ENCODE data around the gene KIF4A.

KIF4A gene

GRCh38 chrX:70402721-70403120, 112.8 kb downstream of the KIF4A start:
- no peak for DNase-seq (ENCODE audit: low read depth)

DNA sequence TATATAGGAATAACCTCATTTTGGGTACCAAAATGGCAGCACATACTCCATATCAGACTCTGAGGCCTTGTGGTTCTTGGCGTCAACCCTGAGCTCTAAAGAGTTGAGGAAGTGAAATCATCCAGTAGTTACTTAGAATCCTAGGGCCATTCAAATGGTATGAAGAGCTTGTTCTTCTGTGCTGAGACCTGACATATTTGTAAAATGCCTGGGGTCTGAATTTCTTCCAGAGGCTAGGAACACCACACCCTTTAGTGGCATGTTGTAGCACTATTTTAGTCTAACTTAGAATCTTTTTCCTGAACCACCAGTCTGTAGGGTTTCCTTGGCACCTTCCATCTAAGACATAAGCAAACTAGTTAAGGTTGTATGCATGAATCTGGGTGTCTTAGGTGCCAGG, 115.1 kb downstream of the KIF4A start:
- no peak for DNase-seq (ENCODE audit: low read depth)

- no peak for DNase-seq (ENCODE audit: low read depth)
These were observed 121.0 kb downstream of the KIF4A start for GRCh38 chrX:70410921-70411320.

- no peak for DNase-seq (ENCODE audit: low read depth)
These were observed 121.6 kb downstream of the KIF4A start for GRCh38 chrX:70411475-70411874.

DNA sequence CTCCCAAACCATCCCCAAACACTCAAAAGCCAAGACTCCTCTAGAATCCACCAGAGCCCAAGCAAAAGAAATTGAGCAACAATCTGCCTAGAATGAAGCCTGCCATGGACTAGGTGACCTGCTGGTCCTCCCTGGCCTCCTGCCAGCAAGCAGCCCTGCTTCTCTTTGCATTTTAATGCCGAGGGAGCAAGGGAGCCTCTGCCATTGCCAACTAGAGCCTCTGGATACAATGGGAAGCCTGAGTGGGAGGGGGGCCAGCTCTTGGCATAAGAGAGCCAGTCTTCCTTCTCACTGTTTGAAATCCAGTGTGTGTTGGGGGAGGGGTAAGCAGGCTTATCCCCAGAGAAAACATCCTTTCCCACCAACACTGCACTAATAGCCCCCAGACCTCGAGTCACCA, 131.7 kb downstream of the KIF4A start:
- DNase-seq (ENCODE audit: low read depth), result no peak

- no peak for DNase-seq (ENCODE audit: low read depth)
These were observed 133.0 kb downstream of the KIF4A start, which contains the start of gene GDPD2 for GRCh38 chrX:70422851-70423341. TSS of gene GDPD2 (plus strand) at chrX:70423314. CDS start at chrX:70424985, 1,671 bp downstream.

DNA sequence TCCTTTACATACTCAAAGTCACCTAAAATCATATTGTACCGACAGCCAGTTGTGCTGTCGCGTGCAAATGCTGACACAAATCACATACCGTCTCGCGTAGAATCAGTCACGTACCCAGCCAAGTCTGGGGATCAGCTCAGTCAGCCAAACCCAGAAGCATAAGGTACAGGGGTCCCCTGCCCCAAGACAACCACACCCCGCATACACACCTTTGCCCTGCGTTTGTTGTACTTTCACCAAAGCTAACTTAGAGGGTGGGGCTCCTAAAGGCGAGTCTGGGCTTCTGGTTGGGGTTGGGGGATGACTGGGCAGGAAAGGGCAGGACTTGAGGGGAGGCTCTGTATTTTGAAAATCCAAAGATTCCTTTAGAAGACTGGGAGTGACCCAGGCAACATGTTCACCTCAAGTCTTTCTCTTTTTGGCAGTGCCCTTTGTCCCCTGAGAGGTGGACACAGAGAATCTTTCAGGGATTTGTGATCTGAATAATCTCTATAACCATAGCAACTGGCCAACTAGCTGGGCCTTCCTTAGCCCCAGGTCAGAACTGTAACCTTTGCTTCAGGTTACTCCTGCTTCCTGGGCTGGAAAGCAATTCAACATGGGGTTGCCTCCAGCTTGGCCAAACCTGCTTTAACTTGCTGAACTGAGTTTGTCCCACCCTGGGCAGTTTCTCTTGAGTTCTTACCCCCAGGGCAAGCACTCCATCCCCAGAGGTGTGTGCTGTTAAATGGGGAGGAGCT, 134.2 kb downstream of the KIF4A start:
- DNase-seq (ENCODE audit: low read depth), result no peak

DNA sequence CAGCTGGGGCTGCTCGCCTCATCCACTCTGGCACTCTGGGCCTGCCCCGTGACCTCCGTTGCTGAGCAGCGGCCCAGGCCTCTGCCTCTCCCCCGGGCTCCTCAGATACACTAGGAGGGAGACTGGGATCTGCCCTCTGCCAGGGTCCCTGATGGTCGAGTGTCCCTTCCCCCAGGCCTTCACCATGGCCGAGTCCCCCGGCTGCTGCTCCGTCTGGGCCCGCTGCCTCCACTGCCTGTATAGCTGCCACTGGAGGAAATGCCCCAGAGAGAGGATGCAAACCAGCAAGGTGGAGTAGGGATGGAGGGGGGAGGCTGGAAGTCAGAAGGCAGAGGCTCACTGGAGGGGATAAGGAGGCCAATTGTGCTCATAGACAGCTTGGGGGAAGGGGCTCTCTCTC, 134.9 kb downstream of the KIF4A start:
- no peak for DNase-seq (ENCODE audit: low read depth)

DNA sequence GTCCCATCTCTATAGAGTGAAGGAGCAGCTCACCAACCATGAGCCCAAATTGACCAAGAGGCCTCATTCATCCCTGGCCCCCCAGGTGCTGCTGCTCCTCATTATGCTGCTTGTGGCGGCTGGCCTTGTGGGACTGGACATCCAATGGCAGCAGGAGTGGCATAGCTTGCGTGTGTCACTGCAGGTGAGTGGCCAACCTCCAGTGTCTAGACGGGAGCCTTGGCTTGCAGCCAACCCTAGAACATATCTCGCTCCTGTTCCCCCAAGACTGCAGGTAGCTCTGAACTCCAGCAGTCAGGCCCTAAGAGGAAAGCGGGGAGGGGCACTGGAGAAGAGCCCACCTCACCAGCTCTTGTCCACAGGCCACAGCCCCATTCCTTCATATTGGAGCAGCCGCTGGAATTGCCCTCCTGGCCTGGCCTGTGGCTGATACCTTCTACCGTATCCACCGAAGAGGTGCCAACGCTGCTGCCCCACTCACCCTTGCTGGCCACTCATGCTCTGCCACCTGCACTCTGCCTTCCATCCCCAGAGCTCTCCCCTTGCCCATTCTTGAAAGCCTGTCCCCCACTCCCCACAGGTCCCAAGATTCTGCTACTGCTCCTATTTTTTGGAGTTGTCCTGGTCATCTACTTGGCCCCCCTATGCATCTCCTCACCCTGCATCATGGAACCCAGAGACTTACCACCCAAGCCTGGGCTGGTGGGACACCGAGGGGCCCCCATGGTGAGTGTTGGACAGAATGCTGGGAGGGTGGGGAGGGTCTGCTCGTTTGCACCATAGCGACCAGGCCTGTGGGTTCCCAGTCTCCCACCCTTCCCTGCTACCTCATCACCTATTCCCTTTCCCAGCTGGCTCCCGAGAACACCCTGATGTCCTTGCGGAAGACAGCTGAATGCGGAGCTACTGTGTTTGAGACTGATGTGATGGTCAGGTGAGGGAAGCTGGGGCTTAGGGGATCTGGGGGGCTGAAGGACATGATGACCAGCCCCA, 136.7 kb downstream of the KIF4A start:
- no peak for DNase-seq (ENCODE audit: low read depth)

GRCh38 chrX:70427365-70427764, 137.5 kb downstream of the KIF4A start:
- no peak for DNase-seq (ENCODE audit: low read depth)

GRCh38 chrX:70429759-70430158, 139.9 kb downstream of the KIF4A start:
- no peak for DNase-seq (ENCODE audit: low read depth)

DNA sequence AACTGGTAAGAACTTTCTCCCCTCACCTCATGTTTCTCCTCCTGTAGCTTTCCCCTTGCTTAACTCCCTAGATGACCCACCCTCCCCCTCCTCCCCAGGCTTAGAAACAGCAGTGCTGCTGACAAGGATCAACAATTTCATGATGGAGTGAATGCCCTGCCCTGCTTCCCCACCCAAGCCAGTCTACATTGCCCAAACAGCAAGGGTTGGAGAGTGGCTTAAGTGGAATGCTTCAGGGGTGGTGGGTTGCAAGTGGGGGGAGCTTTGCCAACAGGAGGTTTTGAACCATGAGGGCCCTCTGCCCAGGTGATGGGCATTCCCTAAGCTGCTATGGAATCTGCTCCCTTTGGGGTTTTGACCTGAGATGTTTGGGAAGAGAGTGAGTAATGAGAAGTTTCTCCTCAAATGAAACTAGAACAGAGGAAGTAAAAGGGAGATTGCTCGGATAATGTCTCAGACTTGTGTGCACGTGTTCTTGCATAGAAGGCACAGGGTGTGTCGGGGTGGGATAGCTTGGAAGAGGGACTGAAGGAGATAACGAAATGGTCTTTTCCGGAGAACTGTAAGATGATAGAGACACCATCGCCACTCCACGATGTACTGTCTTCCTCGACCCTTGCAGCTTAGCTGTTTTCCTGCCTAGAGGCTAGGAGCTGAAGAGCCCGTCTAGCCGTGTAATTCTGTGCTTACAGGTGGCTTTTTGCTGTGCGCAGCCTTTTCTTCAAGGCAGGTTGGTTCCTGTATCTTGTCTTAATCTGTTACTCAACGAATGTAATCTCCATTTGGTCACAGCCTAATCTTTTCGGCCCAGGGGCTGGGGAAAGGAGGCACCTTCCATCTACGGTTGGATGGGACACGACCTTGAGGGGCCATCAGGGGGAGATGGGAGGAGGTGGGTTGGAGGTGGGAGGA, 143.3 kb downstream of the KIF4A start:
- DNase-seq (ENCODE audit: low read depth), result no peak

DNA sequence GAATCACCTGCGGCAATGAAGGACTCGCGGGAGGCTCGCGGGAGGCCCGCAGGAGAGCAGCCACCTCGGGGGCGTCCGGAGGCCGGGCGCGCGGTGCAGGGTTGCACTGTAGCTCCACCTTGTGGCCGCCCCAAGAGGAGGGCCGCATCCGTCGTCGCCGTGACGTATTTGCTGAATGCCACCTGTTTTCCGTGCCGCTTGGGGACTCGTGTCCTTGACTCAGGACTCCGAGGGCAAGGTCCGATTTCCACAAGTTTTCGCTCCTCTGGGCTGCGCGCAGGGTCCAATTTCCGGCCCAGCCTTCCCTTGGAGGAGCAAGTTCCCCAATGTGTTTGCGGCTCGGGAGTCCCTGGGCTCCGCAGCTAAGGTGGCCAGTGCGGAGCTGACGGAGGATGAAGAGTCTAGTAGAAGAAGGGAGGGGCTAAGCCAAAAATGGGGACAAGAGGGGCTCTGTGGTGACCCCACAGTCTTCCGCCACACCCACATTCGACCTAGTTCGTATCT, 144.0 kb downstream of the KIF4A start:
- peak; percentile 52 for DNase-seq (ENCODE audit: low read depth)

DNA sequence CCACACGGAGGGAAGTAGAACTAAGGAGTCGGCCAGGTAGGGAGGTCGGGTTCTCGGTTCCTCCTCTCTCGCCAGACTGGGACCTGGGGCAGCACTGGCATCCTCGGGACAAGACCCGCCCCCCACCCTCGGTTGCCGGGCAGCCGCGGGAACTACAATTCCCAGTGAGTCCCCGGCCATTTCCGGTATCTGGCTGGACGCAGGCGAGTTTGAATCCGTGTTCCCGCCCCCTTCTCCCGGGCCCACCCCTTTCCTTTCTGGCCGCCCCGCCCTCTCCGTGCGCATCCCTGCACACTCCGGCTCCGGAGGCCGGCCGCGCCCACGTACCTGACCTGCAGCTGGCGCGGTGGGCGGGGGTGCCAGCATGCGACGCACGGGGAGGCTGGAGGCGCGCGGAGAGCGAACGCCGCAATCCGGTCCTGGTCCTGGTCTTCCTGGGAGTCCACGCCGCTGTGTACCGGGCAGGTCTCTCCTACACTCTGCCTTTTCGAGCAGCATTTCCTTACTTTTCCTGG, 144.5 kb downstream of the KIF4A start:
- DNase-seq (ENCODE audit: low read depth), result peak; percentile 67

DNA sequence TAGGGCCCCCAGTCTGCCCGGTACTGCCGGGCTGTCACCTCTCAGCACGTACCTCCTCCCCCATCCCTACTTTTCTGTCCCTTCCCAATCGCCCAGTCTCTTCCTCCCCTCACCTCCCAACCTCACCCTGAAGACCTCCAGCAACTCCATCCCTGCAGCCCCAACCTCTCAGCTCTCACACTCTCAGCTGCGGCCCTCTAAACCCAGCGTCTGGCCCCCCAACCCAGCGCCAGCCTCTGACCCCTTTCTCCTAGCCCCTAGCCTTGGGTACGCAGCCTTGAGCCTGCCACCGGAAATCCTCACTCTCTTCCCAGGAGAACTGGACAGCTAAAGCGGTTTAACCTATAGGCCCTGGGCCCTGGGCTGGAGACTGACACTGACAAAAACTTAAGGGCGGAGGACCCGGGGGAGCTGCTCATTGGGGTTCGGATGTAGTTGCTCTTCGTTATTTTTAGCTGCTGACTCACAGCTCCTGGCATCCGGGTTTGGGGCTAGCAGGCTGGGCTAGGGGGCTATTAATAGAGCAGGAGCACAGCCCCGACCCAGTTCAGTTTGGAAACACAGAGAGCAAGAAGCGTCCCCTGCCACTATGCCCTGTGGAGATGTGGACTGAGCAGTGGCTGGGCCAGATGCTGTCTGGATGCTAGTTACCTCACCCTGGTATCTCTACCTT, 145.1 kb downstream of the KIF4A start:
- DNase-seq (ENCODE audit: low read depth), result no peak

DNA sequence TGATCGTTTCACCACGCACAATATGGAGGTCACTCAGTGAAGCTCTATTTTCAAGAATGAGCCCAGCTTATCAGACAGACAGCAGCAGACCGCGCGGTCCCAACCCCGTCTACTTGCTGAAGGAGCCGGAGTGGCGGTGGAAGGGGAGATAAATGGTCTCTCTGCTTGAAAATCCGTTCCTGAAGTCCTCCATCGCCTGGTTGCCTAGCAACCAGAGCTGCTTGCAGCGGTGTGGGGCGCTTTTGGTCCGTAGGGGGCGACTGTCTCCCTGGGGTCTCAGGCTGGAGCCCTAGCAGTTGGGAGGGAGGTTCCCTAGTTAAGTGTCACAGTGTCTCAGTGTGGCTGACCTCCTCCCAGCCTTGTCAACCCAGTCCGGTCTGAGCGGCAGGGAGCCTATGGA, 146.4 kb downstream of the KIF4A start:
- DNase-seq (ENCODE audit: low read depth), result no peak

DNA sequence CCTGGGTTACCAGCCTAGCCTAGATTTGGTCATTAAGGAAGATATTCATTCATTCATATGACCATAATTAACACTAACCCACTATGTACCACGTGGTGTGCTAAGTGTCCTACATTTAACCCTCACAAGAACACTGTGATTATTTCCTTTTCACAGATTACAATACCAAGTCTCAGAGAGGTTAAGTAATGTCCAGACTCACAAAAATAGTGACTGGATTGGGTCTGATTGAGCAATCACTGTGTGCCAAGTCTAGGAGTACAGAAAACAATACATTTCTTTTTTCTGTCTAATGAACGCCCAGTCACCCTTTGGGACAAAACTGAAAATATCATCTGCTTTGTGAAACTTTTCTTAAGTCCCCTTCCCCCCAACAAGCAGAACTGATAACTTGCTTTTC, 147.1 kb downstream of the KIF4A start:
- DNase-seq (ENCODE audit: low read depth), result no peak

DNA sequence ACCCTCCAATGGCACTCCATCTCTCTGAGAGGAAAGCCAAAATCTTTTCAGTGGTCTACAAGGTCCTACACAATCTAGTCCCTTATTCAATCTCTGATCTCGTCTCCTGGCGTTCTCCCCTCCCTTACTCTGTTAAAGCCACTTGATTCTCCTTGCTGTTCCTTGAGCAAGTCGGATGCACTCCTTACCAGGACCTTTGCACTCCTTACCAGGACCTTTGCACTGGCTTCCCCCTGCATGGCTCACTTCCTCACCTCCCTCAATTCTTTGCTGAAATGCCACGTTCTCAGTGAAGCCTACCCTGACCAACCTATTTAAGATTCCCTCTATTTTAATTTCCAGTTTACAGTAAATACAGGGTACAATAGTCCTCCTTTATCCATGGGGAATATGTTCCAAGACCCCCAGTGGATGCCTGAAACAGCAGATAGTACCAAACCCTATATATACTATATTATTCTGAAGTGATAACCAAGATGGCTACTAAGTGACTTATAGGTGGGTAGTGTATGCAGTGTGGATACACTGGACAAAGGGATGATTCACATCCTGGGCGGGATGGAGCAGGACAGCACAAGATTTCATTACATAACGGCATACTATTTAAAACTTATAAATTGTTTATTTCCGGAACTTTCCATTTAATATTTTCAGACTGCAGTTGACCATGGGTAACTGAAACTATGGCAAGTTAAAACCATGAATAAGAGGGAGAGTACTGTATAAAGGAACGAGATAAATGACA, 148.2 kb downstream of the KIF4A start:
- no peak for DNase-seq (ENCODE audit: low read depth)

DNA sequence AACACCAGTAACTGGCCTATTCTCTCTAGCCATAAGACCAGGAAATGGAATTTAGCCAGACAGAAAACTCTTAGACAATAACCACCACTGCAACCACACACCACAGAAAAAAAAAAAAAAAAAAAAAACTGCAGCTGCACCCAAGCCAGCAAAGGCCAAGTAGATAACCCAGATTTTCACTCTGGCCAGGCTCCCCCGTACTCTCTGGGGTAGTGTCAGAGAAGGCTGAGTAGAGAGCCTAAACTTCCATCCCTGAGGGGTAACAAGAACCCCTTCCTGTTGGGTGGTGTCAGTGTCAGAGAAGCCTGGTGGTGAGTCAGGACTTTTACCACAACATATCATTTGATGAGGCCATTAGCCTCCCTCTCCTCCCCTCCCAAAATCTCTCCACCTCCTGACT, 149.1 kb downstream of the KIF4A start:
- DNase-seq (ENCODE audit: low read depth), result no peak

GRCh38 chrX:70442224-70442623, 152.3 kb downstream of the KIF4A start:
- no peak for DNase-seq (ENCODE audit: low read depth)

All from stimulated activated CD8-positive, alpha-beta memory T cell treated with anti-CD3 and anti-CD28 coated beads, Interleukin-4, amount 100 ng/mL, for 24 hours (primary cell).